HG03354 (cell line): ENCODE measurements around the gene CR1.
"Not testable (repeated sequence)": the region's sequence is repeated elsewhere in the genome, so short reads cannot be mapped to it uniquely, and the experiment has no call there.

ENCODE experiments used
- ATAC-seq: cut with Tn5 transposase; IDR thresholded peaks from one replicate; pipeline ENCODE4 v1.9.1; 2021; ENCODE audit warnings: mild to moderate bottlenecking; ENCODE audit not compliant: unreplicated experiment, poor library complexity, severe bottlenecking

The CR1 gene

DNA sequence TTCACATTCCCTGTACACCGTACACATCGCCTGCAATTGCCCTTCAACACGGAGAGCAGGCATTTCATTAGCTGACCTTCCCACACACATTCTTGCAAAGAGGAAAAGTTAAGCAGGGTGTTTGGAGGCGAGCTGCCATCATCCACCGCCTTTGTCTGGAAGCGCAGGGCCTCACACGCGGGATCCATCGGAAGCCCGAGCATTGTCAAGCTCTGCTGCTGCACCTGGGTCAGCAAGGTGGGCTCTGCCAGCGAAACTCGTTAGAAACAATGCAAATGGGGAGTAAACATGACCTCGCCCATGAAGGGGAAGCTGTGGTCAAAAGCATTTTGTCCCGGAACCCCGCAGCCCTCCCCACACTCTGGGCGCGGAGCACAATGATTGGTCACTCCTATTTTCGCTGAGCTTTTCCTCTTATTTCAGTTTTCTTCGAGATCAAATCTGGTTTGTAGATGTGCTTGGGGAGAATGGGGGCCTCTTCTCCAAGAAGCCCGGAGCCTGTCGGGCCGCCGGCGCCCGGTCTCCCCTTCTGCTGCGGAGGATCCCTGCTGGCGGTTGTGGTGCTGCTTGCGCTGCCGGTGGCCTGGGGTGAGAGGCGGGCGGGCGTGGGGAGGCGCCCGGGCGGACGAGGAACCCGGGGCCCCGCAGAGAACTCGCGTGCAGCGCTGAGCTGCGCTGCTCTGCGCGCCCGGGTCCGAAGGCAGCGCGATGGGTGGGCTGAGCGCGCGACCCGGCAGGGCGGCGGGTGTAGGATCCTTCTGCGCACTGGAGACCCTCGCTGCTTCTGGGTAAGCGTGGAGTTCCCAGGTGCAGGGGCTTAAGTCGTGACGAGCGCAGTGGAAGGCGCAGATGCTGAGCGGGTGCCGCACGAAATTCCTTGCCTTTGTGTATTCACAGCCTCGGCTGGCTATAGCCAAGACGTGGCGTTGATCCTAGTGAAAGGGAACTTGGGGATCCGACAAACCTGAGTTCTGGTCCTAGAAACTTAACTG is at the start of gene CR1:
Gene CR1, plus strand, starts transcription at position 357 of the 992 bp plus-strand sequence. Its CDS starts 111 bp downstream, at position 468.
- ATAC-seq: peak; percentile 60

DNA sequence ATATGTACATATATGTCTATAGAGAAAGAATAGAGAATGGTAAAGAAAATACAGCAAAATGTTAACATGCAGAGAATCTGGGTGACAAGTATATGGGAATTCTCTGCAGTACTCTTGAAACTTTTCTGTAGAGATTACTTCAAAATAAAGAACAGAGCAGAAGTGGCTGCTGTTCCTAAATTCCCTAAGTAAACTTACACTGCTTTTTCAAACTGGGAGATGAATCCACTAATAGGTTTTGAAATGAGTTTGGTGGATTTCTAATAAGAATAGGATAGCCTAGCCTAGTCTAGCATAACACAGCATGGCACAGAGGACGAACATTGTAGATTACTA is 42.3 kb upstream of the CR1 start:
- no peak for ATAC-seq

DNA sequence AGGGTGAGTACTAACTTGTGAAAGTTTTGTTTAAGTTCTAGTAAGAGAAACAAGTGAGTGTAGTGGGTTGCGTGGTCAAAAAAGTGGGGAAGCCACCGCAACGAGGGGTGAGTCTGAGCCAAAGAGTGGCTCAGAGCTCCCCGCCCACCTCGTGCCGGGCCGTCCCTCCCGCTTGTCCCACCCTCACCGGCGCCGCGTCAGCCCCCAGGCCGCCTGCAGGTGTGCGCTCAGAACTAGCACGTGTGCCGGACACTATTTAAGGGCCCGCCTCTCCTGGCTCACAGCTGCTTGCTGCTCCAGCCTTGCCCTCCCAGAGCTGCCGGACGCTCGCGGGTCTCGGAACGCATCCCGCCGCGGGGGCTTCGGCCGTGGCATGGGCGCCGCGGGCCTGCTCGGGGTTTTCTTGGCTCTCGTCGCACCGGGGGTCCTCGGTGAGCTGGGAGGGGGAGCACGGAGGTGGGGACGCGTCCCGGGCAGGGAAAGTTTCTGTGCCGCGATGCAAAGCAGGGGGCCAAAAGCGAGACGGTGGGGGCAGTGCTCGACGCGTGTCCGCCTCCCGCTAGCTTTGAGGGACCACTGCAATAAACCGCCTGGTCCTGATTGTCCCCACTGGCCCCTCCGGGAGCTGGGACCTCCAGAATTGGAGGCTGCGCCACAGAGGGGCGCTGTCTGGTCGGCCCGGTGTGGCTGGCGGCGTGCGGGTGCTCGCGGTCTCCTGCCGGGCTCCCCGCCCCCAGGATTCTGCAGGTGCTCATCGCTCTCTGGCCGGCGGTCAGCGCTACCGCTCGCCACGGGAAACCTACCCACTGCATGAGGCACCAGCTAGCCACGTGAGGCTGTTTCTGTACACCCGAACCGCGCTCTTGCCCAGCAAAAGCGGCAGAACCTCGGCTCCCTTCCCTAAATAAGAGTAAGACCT is 41.7 kb upstream of the CR1 start, which contains the start of gene CR2:
Gene CR2, plus strand, starts transcription at position 283 of the 919 bp plus-strand sequence. Its CDS starts 91 bp downstream, at position 374.
- ATAC-seq: peak; percentile 89

DNA sequence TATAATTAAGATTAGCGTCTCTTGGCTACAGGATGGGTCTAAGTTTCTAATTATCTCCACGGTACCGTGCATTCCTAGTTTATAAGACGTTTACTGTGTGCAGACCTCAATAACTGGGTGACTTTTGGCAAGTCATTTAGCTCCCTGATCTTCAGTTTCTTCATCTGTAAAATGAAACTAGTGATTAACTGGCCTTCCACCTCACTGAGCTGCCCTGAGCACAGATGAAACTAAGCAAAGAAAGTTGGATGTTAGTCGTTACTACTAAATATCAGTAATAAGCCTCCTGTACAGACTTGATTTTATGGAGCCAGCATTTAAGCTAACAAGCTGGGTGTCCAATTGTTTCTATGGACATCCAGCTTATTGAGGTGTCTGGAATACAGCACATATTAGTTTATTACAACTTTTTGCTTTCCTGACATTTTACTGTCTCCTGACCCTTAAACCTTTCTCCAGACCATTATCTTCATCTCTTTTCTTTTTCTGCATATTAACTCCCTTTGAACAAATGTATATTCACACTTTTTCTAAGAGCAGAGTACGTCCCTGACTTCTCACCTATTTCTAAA is 40.7 kb upstream of the CR1 start:
- peak; percentile 33 for ATAC-seq

DNA sequence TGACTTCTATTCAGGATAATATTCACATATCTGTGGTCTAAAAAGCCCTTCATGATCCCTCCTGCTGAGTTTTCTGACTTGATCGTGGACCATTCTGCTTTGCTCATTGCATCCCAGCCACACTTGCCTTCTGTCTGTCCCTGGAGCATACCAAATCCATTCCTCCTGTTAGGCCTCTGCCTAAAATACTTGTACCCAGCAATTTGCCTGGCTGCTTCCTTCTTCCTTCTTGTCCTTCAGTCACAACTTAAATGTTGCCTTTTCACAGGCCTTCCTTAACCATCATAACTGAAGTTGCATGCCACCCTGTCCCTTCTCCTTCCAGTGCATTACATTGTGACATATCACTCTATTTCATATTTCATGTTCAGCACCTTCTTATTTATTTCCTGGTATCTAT is 37.5 kb upstream of the CR1 start:
- ATAC-seq: no peak

DNA sequence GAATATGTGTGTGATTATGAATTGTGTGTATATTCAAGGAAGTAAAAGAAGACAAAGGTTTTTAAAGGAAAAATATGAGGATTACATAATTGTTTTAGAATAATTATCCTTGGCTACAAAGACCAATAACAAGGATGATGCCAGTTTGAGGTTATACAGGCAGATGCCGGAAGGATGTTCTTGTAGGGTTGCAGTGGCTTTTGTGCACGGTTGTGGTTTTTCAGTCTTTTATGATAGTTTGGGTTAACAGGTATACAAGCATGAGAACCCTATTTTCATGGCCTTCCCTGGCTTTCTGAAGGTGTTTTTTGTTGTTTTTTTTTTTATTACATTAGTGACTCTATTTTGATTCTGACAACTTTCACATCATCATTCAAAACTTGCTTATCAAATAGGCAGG is 36.9 kb upstream of the CR1 start:
- ATAC-seq: no peak

DNA sequence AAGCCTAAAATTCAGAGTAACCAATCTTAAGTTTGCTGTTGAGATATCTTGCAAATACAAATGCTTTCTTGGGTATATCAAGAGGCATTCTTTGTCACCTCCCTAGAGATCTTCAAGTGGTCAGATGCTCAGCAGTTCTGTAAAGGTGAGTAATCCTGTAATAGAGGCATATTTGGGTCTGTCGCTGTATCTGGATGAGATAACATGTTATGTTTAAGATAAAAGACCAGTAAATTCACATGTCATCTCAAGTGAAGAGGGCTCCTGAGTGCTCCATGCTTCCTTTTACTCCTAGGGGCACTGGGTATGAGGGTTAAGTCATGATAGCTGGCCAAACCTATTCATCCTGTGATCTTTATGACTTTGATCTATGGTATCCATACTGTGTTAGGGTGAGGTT is 34.3 kb upstream of the CR1 start:
- ATAC-seq: no peak

DNA sequence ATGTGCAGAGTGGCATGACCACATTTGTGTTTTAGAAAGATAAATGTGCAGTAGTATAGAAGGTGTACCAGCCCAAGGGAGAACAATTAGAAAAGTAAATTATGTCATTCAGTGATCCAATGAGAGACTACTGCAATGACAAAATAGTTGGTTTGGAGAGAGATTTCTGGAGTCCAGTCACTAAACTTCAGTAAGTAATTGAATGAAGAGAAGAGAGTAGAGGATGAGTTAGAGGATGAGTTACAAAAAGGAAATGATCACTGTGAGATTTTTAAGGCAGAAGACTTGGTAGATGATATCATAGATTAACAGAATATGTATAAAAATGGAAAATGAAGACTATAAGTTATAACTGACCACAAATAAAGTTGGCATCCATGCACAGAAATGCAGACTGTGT is 33.4 kb upstream of the CR1 start:
- ATAC-seq: no peak

DNA sequence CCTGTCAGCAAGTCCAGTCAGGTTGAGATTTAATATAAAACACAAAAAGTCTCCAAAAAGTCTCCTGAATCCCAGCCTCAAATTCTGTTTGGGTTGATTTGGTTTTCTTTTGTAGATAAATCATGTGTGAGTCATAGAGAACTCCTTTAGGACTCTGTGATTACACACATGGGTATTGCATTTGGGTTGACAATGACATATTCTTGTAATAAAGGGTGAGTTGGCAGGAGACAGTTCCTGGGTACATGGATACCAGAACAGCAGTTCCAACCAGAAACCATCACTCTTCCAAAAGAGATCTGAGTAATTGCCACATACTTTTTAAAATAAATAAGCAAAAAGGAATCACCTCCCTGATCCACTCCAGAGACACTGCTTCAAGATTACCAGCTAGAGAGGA is 32.9 kb upstream of the CR1 start:
- ATAC-seq: no peak

DNA sequence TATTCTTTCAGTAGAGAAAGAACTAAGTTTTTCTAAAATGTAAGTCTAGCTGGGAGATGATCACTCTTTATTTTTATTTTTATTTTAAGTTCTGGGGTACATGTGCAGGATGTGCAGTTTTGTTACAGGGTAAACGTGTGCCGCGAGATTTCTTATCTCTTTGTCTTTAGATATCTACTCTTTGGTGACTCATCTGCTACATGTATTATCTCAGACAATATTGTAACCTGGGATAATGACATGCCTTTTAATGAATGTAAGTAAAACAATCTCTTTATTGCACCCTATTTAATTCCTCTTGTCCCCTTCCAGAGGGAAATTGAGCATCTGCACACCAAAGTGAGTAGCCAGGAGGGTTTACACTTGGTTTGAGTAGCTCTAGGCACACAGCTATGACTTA is 32.4 kb upstream of the CR1 start:
- ATAC-seq: no peak

DNA sequence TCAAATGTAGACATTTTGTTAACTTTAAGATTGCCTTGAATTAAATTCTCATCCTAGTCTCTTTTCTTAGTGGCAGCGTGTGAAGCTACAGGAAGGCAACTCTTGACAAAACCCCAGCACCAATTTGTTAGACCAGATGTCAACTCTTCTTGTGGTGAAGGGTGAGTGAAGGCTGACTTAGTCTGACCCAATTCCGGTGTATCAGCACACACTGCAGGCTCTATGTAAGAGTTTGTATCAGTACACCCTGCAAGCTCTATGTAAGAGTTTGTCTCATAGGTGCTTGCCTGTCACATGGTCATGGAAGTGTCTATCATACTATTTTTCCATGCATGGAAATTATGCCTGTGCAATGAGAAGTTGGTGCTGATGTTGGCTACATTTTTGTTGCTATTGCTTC is 25.0 kb upstream of the CR1 start:
- no peak for ATAC-seq

DNA sequence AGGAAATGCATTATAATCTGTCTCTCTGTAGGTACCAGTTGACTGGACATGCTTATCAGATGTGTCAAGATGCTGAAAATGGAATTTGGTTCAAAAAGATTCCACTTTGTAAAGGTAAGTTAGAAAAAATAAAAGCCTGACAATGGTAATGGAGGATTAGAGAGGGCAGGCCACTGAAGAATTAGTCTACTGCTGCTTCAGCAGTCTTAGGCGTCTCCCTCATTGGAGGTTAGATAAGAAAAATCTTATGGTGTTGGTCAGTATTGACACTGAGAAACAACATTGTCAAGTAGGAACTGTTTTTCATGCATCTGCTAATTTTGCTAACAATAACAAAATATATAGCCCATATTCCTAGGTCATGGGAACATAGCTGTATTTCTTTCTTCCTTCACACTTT is 21.7 kb upstream of the CR1 start:
- ATAC-seq: no peak

DNA sequence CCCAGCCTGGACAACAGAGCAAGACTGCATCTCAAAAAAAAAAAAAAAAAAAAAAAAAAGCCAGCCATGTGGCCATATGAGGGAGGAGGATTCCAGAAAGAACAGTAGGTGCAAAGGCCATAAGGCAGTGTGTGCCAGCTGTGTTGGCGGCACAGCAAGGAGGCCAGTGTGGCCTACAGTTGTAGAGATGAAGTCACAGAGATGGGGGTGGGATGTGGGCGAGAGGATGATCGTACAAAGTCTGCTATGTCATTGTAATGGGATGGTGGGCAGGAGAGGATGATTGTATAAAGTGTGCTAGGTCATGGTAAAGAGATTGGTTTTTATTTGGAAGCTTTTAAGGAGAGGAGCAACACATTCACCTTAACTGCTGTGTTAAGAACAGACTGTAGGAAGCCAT is 9.8 kb upstream of the CR1 start:
- ATAC-seq: no peak

DNA sequence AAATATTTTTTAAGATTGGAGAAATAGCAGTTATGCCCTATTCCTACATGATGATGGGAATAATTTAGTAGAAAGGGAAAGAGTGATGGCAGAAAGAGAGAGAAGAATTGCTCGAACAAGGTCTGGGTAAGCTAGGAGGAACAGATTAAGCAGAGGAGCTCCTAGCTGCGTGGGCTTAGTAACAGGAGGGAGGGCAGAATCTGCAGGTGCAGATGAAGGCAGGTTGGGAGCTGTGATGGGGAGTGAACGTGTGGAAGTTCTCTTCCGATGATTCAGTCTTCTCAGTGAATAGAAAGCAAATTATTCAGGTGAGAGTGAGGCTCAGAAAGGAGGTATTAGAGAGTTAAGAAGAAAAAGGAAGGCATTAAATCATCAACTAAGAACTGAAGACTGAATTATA is 8.3 kb upstream of the CR1 start:
- no peak for ATAC-seq

DNA sequence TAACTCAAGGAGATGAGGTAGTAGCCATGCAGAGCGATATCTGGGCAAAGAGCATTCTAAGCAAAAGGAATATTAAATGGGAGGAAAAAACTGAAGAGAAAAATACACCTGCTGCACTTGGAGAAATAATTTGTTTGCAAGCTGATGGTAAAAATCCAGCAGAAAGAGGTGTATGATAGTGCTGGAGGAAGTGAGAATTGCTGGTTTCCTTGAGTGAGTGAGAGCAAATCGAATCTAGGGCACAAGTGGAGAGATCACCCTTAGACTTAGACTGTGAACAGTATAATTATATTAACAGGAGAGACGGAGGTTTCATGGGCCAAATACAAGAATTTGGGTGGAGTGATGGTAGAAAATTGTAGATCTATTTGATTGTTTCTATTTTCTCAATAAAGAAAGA is 2.7 kb upstream of the CR1 start:
- no peak for ATAC-seq

DNA sequence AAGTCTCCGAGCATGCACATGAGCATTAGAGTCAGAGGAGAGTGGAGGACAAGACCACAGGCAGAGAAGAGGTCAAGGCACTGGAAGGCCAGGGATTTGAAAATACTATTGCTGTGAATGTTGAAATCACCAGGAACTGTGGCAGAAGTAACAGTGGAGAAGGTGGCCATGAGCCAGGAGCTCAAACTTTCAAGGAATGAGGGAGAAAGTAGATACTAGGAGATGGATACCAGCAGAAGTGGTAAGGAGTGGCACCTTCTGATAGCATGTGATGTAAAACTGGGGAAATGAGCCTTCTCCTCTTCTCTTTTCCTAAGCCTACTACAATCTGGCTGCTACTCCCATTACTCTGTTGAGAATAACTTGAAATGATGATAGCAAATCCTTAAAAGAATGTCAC is 1.8 kb upstream of the CR1 start:
- no peak for ATAC-seq

DNA sequence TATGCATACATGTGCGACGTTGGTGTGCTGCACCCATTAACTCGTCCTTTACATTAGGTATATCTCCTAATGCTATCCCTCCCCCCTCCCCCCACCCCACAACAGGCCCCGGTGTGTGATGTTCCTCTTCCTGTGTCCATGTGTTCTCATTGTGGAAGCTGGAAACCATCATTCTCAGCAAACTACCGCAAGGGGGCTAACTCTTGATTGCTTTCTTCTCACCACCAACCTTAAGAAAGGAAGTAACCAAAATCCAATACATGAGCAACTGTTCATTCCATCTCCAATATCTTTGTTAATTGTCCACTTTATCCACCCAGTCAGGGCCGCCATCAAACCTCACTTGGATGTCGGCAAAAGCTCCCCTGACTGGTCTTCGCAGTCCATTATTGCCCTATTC is 676 bp upstream of the CR1 start:
- not testable (repeated sequence) for ATAC-seq

DNA sequence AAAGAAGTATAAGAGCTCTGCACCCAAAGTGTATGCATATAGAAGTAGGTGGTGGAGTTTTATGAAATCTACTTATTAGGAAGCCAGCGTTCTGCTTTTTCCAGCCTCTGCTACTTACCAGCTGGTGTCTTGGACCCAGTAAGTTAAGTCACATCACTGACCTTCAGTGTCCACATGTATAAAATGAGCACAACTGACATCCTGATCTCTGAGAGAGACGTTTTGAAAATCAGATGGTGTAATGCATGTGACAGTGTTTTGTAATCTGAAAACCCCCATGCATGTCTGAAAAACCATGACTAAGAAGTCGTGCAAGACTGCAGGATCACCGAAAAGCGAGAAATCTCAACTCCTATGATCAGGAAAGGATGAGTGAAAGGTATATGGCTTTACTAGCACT is 2.0 kb downstream of the CR1 start:
- no peak for ATAC-seq

DNA sequence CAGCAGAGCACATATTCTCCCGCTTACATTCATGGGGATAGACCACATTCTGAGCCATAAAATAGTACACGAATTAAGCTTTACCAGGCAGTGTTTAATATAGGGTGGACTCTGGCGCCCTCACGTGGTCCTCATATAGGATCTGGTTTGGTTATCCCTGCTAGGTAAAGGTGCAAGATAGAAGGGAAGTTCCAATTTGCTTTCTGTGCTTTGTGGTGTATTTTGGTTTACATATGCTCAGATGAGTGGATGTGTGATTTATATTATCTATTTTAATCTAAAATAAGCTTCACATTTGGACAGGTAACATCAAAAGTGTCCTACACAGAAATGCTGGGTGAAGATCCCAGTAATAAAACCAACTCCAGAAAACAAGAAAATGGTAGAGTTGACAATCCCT is 3.6 kb downstream of the CR1 start:
- ATAC-seq: no peak

DNA sequence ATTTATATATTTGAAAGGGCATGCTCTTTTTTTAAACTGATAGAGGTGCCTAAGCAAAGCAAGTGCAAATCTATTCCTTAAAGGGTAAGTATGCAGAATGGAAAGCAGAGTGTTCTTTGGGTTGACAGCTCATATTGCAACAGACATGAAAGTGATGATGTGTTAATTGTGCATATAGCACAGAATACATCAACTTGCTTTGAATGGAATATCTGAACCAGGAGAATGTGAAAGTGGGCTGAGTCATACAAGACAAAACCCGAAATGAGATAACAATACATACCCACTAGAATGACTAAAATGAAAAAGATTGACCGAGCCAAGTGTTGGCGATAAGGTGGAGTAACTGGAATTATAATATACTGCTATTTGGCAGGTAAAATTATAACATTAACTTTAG is 4.3 kb downstream of the CR1 start:
- no peak for ATAC-seq
